HG03108 (cell line): ENCODE measurements around the gene HOOK2.

Experiments used
- ATAC-seq: cut with Tn5 transposase; IDR thresholded peaks from one replicate; pipeline ENCODE4 v1.9.1; 2021; ENCODE audit warnings: moderate library complexity; ENCODE audit not compliant: unreplicated experiment

HOOK2 gene

DNA sequence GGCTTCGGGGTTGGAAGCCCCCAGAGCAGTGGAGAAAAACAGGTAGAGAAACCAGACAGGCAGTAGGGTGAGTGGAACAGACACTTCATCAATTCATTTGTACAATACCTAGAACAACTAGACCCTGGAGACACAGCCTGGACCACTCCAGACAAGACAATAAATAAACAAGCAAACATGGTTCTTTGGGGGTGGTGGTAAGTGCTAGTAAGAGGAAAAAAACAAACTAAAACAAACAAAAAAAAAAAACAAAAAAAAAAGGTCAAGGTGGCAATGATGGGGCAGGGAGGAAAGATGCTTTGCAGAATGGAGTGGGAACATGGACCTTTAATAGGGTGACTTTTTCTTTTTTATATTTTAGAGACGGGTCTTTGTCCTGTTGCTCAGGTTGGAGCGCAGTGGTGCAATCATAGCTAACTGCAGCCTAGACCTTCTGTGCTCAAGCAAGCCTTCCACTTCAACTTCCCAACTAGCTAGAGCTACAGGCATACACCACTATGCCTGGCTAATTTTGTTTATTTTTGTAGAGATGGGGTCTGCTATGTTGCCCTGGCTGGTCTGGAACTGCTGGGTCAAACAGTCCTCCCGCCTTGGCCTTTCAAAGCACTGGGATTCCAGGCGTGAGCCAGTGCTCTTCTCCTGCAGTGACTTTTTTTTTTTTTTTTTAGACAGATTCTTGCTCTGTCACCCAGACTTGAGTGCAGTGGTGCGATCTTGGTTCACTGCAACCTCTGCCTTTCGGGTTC, 19.0 kb upstream of the HOOK2 start:
- ATAC-seq = no peak

DNA sequence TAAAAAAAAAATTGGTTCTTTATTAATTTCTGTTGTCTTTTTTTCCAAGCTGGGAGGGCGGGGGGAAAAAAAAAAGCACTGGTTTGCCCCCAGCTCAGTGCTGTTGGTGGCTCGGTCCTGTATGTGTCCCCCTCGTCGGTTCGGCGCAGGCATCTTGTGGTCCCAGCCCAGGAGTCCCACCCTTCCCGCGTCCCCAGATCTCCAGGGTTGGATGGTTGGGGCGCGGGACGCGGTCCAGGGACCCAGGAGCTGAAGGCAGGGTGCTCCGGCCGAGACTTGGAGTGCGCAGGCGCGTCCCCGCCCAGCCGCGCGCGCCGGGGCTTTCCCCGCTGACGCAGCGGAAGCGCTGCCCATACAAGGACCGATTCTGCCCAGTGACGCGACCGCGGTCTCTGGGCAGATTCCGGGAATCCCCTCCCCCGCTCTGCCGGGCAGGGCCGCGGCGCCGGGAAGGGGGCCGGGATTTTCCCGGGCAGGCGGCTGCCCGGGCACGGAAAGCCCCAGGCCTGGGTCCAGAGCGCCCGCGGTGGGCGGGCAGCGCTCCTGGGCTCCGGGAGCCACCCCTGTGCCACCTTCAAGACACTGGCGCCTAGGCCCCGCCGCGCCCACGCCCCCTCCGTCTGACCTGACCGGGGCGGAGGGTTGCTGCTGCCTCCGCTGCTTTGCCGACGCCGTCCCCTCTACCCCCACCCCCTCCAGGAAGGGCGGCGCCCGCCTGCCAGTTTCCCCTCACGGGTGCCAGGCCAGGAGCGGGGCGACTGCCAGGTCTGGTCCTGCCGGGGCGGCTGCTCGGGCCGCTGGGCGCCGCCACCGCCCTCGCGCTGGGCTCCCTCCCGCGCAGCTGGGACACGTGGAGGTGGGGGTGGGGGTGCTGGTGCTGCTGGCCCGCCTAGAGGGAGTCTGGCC, 18.2 kb upstream of the HOOK2 start:
- ATAC-seq = peak; percentile 19

DNA sequence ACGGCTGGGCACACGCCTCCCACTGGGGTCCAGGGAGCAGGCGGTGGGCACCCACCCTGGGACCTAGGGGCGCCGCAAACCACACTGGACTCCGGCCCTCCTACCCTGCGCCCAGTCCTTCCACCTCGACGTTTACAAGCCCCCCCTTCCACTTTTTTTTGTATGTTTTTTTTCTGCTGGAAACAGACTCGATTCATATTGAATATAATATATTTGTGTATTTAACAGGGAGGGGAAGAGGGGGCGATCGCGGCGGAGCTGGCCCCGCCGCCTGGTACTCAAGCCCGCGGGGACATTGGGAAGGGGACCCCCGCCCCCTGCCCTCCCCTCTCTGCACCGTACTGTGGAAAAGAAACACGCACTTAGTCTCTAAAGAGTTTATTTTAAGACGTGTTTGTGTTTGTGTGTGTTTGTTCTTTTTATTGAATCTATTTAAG, 17.5 kb upstream of the HOOK2 start:
- ATAC-seq = no peak

DNA sequence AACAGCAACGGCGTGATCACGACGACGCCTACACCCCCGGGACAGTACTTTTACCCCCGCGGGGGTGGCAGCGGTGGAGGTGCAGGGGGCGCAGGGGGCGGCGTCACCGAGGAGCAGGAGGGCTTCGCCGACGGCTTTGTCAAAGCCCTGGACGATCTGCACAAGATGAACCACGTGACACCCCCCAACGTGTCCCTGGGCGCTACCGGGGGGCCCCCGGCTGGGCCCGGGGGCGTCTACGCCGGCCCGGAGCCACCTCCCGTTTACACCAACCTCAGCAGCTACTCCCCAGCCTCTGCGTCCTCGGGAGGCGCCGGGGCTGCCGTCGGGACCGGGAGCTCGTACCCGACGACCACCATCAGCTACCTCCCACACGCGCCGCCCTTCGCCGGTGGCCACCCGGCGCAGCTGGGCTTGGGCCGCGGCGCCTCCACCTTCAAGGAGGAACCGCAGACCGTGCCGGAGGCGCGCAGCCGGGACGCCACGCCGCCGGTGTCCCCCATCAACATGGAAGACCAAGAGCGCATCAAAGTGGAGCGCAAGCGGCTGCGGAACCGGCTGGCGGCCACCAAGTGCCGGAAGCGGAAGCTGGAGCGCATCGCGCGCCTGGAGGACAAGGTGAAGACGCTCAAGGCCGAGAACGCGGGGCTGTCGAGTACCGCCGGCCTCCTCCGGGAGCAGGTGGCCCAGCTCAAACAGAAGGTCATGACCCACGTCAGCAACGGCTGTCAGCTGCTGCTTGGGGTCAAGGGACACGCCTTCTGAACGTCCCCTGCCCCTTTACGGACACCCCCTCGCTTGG, 16.9 kb upstream of the HOOK2 start:
- no peak for ATAC-seq

DNA sequence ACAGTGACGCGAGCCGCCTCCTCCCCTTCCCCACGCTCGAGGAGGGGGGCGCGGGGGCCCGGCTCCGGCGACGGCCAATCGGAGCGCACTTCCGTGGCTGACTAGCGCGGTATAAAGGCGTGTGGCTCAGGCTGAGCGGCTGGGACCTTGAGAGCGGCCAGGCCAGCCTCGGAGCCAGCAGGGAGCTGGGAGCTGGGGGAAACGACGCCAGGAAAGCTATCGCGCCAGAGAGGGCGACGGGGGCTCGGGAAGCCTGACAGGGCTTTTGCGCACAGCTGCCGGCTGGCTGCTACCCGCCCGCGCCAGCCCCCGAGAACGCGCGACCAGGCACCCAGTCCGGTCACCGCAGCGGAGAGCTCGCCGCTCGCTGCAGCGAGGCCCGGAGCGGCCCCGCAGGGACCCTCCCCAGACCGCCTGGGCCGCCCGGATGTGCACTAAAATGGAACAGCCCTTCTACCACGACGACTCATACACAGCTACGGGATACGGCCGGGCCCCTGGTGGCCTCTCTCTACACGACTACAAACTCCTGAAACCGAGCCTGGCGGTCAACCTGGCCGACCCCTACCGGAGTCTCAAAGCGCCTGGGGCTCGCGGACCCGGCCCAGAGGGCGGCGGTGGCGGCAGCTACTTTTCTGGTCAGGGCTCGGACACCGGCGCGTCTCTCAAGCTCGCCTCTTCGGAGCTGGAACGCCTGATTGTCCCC, 16.1 kb upstream of the HOOK2 start, which contains the start of gene JUNB:
JUNB (plus strand) TSS at position 142 of the 706 bp plus-strand sequence; CDS start at position 428, 286 bp downstream.
- ATAC-seq = peak; percentile 30

DNA sequence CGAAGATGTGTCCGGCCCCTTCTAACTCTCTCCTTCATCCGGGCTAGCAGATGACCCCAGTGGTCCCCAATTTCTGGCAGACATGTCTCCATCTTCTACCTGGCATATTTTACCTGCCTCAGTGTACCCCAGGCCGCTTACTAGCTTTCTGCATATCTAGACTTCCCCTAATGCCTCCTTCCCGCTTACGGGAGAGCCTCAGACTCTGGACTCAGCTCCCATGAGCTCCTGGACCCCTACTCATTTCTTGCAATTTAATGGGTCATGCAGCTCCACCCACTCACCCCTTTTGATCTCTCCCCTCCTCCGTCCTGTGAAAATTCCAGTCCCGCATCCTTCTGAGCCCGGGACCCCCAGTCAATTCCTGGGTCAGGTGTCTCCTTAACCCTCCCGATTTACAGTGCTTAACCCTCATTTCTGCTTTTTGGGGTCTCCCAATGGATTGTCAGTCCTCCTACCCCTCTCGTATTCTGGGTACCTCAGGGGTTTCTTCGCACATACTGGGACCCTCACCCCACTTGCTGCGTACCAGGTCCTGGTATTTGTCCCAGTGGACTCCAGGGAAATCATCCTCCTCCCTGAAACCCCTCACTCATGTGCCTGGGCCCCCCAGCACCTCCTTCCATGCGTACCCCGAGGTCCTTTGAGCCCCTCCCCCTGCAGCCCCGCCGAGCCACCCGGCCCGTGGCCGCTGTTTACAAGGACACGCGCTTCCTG, 15.4 kb upstream of the HOOK2 start:
- no peak for ATAC-seq

DNA sequence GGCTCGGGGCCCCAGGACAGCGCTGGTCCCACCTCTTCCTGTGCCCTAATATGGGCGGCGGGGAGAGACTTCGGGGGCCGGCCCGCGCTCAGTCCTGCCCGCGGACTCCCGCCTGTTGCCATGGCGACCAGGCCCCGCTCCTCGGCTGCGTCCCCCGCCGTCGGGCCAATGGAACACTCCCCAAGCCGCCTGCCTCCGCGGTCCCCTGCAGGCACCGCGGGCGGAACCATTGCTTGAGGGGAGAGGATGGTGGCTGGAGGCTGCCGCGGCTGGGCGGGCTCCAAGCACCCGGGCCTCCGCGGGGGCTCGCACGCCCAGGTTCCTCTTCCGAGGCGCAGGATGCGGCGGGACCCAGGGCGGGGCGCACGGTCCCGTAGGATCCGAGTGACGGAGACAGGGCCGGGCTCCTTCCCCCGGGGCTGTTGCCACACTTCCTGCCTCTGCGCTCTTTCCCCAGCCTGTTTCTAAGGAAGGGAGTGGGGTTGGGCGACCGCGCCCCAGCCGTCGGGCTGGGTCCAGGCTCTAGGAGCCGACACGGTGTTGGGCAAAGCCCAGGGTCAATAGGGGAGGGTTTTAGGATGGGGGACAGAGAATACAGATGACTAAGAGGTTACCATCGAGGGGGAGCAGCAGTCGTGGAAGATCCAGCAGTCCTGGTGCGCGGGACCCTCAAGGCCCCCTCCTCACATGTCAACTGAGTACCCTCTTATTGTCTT, 14.7 kb upstream of the HOOK2 start:
- ATAC-seq = peak; percentile 34

DNA sequence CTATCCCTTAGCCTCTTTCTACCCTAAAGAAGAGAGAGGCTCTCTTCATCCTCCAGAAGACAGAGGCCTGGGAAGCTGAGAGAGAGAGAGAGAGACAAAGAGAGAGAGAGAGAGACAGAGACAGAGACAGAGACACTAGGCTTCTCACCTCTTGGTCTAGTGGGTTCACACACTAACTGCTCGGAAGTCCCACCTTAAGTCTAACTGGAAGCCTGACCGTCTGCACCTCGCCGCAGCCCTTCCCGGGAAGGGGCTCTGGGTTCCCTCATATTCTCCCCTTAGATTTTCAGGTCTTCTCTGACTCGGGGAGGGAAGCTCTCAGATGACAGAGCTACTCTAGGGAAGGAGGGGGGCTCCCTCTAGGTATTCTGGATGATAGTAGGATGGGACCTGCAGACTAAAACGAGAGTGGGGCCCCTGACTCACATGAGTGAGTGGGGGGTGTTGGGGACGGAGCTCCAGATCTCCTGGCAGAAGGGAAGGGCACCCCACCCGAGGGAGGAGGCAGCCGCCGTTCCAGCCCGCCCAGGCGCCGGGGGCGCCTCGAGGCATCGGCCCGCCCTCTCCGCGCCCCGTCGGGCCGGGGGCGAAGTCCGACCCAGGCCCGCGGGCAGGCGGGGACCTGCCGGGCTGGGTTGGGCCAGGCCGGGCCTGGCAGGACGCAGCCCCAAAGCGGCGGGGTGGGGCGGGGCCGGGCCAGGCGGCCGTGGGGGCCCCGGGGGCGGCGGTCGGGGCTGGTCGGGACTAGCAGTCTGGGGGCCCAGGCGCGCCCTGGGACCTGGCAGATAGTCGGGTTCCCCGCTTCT, 13.9 kb upstream of the HOOK2 start:
- no peak for ATAC-seq

DNA sequence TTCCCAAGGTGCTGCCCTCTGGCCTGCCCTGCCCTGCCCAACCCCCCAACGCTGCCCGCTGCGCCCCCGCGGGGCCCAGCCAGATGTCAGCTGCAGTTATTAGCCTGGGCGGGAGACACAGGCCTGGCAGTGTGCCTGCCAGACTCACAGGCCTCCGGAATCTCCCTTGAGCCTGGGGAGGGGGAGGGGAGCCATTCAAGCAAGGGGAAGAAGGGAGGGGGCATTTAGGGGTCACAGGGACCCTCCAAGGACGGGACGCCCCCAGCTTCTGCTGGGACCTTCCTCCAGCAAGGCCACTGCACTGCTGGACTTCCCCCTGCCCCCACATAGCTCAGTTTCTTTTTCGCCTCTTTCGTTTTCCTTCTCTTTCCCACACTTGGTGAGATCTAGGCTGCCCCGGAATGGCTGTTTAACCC, 13.3 kb upstream of the HOOK2 start:
- ATAC-seq = no peak

DNA sequence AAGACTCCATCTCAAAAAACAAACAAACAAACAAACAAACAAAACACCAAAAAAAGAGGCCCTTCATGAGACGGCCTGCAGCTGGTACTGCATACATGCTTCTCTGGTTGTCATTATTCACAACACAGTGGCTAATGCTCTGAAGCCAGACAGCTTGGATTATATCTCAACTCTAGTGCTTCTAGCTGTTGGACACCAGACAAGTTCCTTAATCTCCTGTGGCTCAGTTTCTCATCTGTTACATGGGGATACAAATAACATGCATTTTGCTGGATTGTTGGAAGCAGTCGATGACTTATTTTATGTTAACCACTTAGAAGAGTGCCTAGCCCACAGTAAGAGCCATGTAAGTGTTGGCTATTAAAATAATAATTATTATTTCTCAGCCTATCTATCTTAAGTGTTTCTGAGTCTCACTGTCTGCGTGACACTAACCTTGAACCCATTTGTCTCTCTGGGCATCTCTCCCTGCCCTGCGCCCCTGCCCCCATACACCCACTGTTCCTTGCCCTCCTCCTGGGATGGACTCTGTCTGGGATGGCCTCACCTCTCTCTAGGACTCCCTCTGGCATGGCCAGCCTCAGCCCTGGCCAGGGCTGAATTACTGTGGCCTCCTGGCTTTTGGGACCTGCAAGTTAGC, 12.8 kb upstream of the HOOK2 start:
- ATAC-seq = no peak

DNA sequence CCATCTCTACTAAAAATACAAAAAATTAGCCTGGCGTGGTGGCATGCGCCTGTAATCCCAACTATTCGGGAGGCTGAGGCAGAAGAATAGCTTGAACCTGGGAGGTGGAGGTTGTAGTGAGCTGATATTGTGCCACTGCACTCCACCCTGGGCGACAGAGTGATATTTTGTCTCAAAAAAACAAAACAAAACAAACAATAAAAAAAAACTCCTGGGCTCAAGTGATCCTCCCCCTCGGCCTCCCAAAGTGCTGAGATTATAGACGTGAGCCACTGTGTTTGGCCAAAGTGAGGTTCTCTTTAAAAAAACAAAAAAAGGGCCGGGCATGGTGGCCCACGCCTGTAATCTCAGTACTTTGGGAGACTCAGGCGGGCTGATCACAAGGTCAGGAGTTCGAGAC, 12.1 kb upstream of the HOOK2 start:
- no peak for ATAC-seq

DNA sequence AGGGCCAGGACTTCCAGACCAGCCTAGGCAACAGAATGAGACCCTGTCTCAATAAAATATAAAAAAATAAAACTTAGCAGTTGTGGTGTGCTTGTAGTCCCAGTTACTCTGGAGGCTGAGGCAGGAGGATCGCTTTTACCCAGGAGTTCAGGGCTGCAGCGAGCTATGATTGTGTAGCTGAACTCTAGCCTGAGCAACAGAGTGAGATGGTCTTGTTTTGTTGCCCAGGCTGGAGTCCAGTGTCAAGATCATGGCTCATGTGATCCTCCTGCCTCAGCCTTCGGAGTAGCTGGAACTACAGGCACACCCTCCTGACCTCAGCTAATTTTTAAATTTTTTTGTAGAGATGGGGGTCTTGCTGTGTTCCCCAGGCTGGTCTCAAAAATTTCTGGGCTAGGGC, 11.6 kb upstream of the HOOK2 start:
- ATAC-seq = no peak

DNA sequence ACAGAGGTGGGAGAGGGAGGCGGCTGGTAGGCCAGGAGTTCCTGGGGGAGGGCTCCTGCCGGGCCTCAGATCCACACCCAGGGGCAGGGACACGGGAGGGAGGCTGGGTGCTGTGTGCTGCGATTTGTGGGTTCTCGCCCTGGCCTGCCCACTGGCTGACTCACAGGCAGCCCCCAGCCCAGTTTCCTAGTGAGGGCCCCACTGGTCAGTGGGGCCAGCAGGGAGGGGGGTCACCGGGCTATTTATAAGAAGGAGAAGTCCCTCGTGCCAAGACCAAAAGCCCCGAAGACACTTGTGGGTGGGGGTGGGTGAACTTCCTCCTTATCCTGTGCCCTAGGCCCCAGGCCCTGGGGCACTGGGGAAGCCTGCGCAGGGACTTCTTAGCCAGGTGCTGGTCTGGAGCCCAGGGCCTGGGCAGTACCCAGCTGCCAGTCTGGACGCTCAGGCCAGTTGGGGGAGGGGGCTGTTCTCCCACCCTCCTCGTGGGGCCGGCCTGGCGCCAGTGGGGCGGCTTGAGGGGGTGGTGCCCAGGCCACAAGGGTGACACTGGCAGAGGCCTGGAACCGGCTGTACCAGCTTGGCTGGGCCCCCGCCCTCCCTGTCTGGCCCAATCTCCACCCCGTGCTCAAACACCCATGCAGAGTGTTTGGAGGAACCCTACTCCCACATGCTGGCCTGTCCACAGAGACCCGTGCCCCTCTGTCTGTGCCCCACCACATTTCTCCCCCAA, 11.0 kb upstream of the HOOK2 start:
- ATAC-seq = no peak

DNA sequence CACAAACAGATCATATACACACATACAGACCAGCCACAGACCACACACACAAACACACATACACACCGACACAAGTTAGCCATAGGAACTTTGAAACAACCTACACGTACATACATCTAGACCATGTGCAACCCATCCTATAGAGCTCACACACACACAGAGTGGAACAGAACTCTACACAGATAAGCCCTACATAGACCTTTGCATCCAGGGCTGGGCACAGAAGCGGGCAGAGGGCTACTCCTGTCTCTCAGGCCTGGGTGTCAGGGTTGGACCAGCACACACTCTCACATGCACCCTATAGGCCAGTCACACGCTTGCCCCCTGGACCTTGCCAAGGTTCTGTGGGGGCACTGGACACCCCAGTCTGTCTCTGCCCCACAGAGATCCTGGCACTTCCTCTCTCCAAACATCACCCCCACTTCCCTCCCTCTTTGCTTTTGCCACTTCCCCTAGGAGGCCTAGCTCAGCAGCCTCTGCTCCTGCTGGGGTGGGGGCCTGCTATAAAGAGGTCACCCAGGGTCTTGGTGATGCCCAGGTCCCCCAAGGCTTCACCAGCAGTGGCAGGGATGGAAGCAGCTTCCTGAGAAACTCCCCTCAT, 10.2 kb upstream of the HOOK2 start:
- ATAC-seq = no peak

DNA sequence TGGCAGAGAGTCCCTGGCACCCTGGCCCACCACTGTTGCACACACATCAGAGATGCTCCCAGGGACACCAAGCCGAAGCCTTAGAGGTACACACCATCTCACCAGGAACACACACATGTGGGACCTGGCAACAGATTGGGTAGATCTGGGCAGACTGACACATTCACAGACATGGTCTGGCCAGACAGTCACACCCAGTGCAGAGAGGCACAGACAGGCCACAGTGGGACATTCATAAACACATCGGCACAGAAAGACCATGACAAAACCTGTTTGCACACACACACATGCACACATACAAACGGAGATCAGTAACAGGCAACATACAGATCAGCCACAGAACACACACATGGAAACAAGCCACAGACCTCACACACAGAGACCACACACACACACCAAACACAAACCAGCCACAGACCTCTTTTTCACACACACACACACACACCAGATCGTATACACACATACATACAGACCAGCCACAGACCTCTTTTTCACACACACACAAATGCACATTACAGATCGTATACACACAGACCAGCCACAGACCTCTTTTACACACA, 9.6 kb upstream of the HOOK2 start:
- ATAC-seq = no peak

DNA sequence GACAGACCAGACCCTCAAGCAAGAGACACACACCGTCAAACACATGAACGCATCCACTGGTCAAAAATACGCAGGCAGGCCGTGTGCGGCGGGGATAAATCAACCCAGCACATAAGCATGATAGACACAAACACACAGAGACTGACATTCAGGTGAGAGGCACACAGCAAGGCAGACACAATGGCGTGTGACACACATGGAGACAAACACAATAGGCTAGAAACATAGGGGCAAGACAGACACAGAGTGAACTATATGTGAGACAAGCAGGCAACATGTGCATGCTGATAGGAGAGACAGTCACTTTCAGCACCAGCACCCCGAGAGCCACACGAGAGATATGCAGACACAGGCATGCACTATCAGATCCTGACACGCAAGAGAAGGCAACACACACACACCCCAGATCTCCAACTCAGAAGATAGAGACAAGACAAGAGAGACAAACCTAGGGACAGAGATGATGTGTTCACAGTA, 9.1 kb upstream of the HOOK2 start:
- no peak for ATAC-seq
